ENCODE results near the gene SLCO3A1. TPM values are rescaled to one million over a fixed set of nuclear protein-coding genes. Genes with fewer than 3 reads are reported as not detected.
A peak's percentile ranks its signal among the peaks of the same experiment; 100 is the strongest.
"Not testable (repeated sequence)": the region's sequence is repeated elsewhere in the genome, so short reads cannot be mapped to it uniquely, and the experiment has no call there.

Gene SLCO3A1
- total RNA-seq, 1 donor from 2014 or later, result 10.6 TPM

DNA sequence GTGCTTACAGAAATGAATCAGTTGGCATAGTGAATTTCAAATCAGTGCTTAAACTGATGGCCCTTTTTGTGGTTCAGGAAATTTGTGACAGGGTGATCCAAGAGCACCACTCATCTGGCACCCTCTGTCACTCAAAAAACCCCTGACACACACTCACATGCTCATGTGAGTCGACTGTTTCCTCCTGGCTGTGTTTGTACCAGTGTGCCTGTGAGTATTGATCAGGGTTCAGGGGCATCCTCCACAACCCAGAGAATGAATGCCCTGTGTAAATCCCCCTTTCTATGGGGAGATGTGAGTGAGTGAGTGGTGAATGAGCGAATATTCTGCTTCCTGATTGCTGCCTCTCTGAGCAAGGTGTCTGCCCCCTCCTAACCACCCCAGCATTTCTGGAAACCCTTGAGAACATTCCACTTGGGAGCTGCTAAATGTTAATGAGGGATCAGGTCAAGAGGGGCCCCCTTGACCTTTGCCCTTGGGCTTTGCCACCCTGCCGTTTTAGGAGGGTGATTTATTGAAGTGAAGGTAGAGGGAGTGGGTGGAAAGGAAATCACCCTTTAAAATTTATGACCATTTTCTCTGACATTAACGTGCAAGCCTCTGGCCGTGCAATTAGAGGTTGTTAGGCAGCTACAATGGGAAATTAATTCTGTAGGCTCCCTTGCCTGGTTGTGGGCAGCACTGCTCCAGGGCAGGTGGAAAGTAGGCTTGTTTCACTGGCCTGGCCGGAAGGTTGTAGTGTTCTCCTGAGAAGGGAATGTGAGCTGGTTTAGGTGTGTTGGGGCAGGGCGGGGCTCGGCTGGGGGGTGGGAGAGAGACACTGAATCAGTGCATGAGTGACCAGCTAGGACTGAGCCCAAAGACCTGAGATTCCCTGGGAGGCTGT, 87.2 kb downstream of the SLCO3A1 start:
- no peak for DNase-seq

DNA sequence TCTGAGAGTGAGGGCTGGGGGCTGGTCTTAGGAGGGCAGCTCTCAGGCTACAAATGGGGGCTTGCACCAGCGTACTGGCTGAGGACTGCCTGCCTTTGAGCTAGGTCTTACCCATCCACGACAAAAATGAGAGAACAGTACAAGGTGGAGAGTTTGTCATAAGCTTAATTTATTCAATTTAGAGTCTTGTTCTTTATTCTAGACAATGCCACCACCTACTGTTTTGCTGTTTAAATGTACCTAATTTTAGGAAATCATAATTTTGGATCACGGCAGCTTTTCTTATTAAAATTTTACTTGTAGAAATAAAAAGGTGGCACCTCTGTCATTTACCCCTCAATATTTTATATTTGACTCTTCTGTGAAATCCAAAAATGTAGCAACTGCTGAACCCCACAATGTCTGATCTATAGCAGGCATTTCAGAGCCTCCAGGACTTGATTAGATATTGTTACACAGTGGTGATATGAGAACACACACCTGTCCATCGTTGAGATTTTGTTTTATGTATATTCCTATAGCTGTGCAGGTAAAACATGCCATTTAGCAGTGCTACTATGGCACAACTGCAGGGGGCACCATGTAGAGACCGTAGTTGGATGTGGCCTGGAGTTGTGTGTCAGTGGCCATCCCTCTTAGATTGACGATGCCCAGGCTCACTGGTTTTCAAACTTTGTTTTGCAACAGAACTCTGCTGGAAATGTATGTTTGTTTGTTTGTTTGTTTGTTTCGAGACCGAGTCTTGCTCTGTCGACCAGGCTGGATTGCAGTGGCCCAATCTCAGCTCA, 88.6 kb downstream of the SLCO3A1 start:
- peak; percentile 14 for DNase-seq

DNA sequence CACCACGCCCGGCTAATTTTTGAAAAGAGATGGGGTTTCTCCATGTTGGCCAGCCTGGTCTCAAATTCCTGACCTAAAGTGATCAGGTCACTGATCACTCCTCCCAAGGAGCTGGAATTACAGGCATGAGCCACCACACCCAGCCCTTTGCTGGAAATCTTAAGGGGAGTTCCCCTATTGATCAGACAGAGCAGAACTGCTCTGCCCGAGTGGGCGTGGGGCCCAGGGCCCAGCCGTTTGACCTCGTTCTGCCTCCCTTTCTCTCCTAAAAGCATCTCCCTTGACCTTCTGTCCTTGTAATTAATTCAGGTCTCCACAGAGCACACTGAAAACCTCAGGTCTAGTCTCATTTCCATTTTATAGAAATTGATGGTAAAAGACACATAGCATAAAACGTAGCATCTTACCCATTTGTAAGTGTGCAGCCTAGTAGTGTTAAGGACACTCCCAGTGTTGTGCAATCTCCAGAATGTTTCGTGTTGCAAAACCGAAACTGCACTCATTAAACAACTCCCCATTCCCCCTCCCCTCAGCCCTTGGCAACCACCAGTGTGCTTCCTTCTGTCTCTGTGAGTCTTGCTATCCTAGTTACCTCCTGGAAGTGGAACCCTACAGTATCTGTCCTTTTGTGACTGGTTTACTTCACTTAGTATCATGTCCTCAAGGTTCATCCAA, 89.3 kb downstream of the SLCO3A1 start:
- DNase-seq, result peak; percentile 95

DNA sequence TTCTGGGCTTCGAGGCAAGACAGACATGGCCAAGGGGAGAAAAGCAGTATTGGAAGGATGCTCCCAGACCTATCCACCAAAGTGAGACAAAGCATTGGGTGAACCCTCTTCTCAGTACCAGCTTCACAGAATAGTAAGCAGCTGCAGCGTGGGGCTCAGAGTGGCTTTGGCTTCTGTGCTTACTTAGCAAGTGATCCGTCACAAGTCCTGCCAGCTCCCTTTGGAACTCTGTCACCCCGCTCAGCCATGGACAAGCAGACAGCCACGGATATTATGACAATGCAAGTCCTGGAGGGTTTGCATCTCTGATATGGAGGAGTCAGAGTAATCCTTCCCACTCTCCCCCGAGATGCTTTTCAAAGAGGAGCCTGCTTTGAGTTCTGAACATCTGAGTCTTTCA, 90.8 kb downstream of the SLCO3A1 start:
- no peak for DNase-seq

DNA sequence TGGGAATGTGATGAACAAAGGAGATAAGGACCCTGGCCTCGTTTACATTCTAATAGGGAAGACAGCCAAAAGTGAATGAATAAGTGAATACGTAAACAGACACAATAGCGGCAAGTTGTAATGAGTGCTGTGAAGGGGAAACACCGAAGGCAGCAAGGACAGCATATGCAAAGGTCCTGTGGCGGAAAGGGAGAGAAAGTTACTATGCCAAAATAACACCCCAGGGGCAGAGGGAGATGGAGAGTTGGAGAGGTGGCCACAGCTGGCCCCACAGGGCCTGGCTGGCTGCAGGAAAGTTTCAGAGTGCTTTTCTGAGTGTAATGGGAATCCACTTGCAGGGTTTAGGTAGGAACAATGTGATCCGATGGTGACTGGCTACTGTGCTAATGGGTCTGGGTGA, 91.9 kb downstream of the SLCO3A1 start:
- DNase-seq, result no peak

DNA sequence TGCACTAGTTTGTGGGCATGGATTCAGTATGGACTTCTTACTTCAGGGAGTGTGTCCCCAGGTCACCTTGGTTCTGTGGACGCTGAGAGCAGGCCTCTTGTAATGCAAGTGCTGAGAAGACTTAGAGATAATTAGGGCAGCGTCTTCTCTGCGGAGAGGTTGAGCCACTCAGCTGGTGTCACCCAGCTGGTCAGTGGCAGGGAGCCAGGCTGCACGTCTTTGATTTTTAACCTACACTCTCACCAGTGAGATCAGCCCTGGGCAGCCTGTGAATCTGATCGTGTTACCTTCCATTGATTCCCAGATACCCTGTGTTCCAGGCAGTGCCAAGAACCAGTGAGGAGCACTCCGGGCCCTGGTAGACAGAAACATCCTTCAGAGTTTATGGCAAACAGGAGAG, 92.6 kb downstream of the SLCO3A1 start:
- no peak for DNase-seq

DNA sequence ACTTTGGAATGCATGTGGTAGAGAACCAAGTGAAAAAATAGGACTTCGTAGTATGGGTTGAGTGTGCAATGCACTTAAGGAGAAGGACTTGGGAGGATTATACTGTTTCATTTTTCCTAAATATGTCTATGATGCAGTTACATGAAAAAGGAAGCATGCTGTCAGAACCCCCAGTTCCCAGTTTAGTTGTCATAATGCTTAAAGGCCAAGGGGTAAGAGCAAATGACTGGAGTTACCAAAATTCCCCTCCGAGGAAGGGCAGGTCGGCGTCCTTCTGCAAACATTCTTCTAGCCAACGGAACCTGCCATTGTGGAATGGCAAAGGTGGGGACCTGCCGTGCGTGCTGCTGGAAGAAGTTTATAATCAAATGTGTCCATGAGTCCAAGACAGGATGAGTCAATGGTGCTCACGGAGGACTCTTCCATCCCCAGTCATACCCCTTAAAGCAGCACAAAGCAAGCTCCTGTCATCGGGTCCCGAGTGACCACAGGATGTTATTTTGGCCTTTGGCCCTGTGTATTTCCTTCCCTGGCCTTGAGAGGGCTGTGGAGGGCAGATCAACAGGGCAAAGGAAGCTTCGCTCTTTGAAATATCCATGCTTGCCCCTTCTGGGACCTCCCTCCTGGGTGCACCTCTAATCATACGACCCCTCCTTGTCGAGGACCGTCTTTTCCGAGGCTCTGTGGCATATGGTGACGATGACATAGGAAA, 93.2 kb downstream of the SLCO3A1 start:
- DNase-seq, result no peak

DNA sequence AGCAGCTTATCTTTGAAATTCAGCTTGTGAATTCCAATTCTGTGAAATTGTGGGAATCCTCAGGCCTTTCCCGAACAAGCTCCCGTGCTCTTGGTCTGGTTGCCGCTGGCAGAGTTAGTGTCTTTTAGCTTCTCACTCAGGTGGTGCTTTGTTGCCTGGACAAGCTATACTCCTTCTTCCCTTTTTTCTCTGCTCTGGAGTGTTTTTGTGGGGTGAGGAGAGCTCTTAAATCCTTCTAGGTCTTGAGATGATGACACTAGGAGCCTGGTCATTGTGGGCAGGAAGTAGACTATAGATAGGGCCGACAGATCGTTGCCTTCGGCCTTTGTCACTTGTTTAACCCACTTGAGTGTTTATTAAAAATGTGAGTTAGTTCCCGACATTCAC, 93.8 kb downstream of the SLCO3A1 start:
- no peak for DNase-seq

DNA sequence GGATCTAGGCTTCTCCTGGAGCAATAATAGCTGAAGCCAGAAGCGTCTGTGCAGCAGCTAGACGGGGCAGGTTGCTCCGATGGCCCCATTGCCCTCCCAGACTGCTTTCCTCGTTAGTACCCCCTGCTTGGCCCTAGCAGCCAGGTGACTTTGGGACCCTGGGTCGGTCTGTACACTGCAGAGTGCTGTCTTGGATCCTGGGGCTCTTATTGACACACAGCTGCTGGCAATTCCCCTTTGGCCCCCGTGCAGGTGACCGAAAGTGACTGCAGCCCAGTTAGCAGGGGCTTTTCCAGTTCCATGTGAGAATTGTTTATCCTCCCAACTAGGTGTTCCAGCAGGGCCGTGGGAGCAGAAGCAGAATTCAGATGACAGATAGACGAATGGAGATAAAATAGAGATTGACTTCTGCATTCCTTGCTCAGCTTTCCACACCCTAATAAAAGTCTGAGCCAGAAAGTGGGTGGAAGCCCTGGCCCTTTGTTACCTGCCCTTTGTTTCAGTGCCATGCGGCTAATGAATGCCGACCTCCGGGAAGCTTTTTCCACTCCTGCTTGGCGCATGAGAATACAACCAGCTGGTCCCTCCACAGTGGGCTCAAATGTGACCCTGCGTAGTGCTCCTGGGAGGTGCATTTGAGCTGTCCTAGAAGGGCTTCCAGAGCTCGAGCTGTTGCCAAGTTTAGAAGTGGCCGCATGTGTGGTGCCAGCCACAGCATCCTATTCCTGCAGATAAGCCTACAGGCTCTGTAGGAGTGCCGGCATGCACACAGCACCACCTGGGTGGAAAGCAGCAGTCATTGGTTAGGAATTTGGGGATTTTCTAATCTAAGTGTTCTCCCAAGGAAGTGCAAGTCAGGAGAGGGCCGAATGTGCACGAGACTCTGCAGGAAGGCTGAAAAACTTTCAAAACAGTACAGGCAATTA, 94.4 kb downstream of the SLCO3A1 start:
- peak; percentile 17 for DNase-seq

DNA sequence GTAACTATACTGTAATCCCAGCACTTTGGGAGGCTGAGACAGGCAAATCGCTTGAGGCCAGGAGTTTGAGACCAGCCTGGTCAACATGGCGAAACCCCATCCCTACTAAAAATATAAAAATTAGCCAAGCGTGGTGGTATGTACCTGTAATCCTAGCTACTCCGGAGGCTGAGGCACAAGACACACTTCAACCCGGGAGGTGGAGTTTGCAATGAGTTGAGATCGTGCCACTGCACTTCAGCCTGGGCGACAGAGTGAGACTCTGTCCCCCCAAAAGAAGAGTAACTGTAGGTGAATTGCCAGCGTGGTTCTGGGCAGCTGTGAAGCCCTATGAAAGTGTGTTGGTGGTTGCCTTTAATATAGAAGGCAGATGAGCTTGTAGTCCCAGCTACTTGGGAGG, 95.9 kb downstream of the SLCO3A1 start:
- no peak for DNase-seq

DNA sequence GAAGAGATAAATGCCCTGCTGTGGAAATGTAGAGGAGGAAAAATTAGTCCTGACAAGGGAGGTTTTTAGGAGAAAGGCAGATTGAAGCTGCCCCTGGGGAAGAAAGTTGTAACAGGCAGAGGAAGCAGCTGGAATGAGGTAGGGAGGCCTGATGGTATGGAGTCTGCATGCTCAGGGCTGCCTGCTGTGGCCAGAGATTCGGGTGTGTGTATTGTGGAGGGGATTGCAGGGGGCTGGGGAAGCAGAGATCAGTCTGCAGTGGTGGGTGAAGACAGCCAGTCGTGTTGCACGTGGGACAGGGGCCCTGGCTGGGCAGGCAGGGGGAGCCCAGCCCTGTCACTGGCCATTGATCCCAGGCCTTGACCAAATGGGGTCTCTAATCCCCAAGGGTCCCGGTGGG, 96.5 kb downstream of the SLCO3A1 start:
- DNase-seq, result no peak

DNA sequence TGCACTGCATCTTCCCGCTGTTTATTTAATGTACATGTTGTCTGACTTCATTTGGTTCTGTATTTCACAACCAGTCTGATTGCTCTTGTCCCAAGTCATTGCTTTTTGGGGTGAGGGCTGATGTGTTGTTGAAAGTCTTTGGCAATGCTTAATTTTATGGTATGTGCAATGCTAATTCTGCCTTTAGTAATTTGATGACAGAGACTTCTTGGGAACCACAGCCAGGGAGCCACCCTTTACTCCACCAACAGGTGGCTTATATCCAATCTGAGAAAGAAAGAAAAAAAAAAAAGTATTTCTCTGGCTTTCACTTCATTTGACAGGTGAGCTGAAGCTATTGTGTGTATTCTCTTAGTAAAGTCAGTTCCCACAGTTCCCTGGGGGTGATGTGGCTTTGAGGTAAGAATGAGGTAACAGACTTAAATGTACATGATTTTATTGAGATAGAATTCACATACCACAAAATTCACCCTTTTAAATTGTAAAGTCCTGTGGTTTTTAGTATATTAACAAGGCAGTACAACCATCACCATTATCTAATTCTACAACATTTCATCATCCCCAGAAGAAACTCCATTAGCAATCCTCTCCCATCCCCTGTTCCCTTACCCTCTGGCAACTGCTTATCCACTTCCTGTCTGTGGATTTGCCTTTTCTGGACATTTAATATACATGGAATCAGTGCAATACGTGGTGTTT, 97.3 kb downstream of the SLCO3A1 start:
- DNase-seq, result no peak

DNA sequence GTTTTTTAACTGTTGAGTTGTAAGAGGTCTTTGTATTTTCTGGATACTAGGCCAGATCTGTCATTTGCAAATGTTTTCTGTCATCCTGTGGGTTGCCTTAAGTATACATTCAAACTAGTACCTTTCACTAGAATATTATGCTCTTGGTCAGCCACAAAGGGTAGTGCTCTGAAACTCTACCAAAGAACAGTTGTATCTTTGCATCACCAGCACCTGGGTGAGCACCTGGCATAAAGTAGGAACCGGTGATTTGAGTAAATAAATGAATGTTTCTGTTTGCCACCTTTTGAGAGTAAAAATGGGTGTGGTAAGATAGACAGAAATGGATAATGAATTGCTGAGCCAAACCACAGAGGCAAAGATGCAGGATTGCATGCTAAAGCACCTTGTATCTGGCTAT, 98.7 kb downstream of the SLCO3A1 start:
- no peak for DNase-seq

DNA sequence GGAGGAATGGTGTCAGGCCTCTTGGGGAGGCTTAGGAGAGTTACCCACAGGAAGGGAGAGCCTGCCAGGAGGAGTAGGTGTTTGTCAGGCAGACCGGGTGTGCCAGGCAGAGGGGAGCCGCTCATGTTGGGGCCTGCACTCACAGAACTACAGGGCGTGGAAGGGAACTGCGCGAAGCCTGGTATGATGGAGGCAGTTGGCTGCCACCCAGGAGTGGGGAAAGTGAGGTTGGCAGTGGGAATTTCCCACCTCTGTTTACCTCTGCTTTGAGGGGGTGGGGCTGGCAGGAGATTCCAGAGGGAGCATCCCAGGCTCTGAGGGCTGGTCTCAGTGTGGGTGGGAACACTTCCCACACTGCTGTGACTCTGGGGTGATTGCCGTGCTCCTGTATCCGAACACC, 99.9 kb downstream of the SLCO3A1 start:
- no peak for DNase-seq

DNA sequence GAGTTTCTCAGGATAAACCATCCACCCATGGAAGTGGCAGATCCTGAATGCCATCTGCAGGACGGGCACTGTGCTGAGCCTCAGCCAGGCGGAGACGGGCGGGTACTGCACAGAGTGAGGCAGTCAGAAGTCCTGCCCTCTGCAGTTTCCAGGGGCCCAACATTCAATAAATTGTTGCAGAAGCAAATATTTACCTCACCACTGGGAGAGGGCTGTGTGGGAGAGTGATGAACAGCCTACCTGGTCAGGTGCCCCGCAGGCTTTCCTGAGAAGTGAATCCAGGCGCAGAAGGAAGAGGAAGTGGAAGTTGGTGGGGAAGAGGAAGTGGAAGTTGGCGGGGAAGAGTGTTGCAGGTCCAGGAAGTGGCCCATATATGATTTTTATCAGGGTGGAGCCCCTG, 100.8 kb downstream of the SLCO3A1 start:
- DNase-seq, result no peak

DNA sequence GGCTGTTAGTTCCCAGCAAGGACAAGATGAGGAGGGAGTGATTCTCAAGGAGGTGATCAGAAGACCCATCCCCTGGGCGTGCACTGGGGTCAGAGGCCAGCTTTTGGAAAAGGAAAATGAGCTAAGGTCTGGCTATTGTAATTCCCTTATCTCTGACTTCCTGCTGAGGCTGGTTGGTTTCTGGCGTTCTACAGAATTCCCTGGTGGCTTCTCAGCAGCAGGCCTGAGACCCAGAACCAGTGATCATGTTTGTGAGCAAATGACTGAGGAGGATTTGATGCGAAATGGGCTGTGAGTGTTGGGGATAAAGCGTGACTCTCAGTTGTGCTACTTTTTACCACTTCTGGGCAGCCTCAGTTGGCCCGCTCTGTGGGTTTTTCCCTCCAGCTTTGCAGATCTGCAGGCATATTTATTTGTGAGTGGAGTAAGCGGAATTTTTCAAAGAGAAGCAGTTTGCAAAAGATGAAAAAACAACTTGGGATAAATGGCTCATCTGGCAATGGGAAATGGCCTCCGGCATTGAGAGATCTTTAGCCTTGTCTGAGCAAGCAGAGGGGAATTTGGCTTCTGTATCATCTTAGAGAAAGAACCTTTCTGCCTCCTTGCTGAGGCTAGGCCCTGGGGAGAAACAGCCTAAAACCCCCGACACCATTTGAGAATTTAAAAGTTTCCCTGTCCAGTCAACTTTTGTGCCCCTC, 102.7 kb downstream of the SLCO3A1 start:
- DNase-seq, result no peak

DNA sequence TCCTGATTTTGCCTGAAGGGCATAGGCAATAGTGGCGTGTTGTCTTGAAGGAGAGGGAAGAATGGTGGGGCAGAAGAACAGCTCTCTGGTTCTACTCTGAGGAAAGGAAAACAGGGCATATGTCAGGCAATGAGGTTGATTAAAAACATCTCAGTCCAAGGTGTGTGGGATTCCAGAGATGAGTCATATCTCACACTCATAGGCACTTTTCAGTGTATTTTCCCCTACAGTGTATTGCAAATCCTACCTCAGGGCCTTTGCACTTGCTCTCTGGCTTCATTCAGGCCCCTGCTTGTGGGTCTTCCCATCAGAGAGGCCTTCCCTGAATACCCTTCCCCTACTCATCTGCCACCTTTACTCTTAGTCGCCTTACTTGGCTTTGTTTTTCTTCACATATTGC, 107.8 kb downstream of the SLCO3A1 start:
- no peak for DNase-seq

DNA sequence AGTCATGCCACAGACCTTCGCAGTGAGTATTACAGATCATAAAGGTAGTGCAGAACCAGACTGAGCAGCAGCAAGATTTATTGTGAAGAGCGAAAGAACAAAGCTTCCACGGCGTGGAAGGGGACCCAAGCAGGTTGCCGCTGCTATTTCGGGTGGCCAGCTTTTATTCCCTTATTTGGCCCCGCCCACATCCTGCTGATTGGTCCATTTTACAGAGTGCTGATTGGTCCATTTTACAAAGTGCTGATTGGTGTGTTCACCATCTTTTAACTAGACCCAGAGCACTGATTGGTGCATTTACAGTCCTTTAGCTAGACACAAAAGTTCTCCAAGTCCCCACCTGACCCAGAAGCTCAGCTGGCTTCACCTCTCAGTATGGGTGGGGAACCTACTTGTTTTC, 110.2 kb downstream of the SLCO3A1 start:
- not testable (repeated sequence) for DNase-seq

DNA sequence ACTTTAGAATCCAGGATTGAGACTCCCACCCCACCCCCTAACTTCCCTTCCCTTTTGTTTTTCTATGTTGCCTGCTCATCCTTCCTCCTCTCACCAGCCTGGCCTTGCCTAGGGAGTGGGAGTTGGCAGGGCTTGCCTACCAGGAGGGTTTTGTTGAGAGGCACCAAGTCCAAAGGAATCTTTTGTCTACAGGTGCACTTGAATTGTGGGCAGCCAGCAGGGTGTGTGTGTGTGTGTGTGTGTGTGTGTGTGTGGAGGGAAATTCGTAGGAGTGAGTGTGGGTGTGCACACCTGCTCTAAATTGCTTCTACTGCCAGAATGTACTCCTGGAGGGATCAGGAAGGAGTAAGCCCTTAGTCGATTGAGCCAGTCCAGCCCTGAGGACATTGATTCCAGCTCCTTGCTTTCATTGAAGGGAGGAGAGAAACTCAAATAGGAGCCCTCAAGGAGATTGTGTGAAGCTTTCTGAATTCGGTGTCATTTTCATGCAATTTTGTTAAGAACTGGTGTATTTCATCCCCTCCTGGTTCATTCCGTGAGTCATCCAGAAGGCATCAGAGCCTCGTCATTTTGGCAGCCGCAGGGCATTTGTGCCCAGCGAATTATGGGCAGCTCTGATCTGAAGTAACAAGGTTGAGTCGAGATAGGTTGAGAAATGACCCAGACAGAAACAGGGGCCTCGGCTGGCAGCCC, 112.1 kb downstream of the SLCO3A1 start:
- no peak for DNase-seq

All from skin of body (tissue), 2 donors.